Endothelial cell of umbilical vein (primary cell): ENCODE measurements around the gene CBL. TPM values are rescaled to one million over a fixed set of nuclear protein-coding genes. Genes with fewer than 3 reads are reported as not detected.

Experiments used
- BruUV-seq: library from RNA; stranded (reverse); fragments of 400-500 nt; replicated peaks from 2 replicates; lab custom pipeline; 2021; lab: Mats Ljungman, UMichigan
- CTCF ChIA-PET: fragments of 300-600, 350-600 bp; sonication (Branson Sonifier 250); formaldehyde crosslinking; loops from one replicate; lab custom pipeline; 2021; ENCODE audit warnings: antibody characterized with exemption, inconsistent platforms; lab: Charles Lee
- POLR2A ChIA-PET: fragments of 300-600, 350-600 bp; sonication (Branson Sonifier 250); formaldehyde crosslinking; loops from one replicate; lab custom pipeline; 2021; ENCODE audit warnings: antibody characterized with exemption, inconsistent platforms; lab: Charles Lee
- DNase-seq: peaks from one replicate; pipeline ENCODE4 v3.0.0-alpha.2; 2011; ENCODE audit warnings: low read depth, low spot score
- FAIRE-seq: peaks from 2 replicates; lab custom pipeline; 2011; peaks lifted over from hg19 to GRCh38; lab: Jason Lieb, UNC
- H2AFZ ChIP-seq: 2 replicates; pipeline ENCODE4 v1.6.0; 2012; ENCODE audit warnings: low read depth, low read length, control low read depth, inconsistent platforms
- H3K27ac ChIP-seq: 2 replicates; pipeline ENCODE4 v1.5.1; 2011; ENCODE audit warnings: low read depth, mild to moderate bottlenecking, control low read depth, low read length, moderate library complexity; ENCODE audit not compliant: insufficient read depth
- H3K27me3 ChIP-seq, 2 experiments: 2 replicates each; pipeline versions ENCODE4 v1.6.0 to v1.6.1; 2011; ENCODE audit warnings: low read length in 2 of 2, mixed read lengths in 1 of 2; ENCODE audit not compliant: control insufficient read depth in 2 of 2, insufficient read depth in 2 of 2
- H3K36me3 ChIP-seq, 2 experiments: 2 replicates in 1 of 2; 3 replicates in 1 of 2; pipeline ENCODE4 v1.5.1; 2011; ENCODE audit warnings: low read length in 2 of 2, mild to moderate bottlenecking in 1 of 2, moderate library complexity in 1 of 2; ENCODE audit not compliant: control insufficient read depth in 2 of 2, insufficient read depth in 2 of 2; ENCODE audit errors: extremely low read depth in 1 of 2
- H3K4me1 ChIP-seq: 3 replicates; pipeline ENCODE4 v1.5.1; 2011; ENCODE audit warnings: mild to moderate bottlenecking, low read length; ENCODE audit not compliant: control insufficient read depth, insufficient read depth; ENCODE audit errors: extremely low read depth
- H3K4me2 ChIP-seq: 2 replicates; pipeline ENCODE4 v1.6.1; 2011; ENCODE audit warnings: low read length, control low read depth, mixed read lengths; ENCODE audit not compliant: insufficient read depth
- H3K4me3 ChIP-seq, 3 experiments: fragments of 200-600 bp in 1 of 3; sonication (generic), shearing (Covaris generic) in 1 of 3; replicated peaks in 1 of 3; 2 replicates each; pipeline ENCODE4 v1.5.1; 2011 to 2016; ENCODE audit warnings: control low read depth in 3 of 3, low read length in 3 of 3, mild to moderate bottlenecking in 2 of 3, inconsistent platforms in 1 of 3, low read depth in 1 of 3, moderate library complexity in 1 of 3; ENCODE audit not compliant: insufficient read depth in 1 of 3
- H3K79me2 ChIP-seq: 2 replicates; pipeline ENCODE4 v1.6.0; 2012; ENCODE audit warnings: low read length, inconsistent platforms; ENCODE audit not compliant: control insufficient read depth, insufficient read depth
- H3K9ac ChIP-seq: replicated peaks from 2 replicates; pipeline ENCODE3; 2011; ENCODE audit warnings: low read length, control low read depth; ENCODE audit not compliant: insufficient read depth; ENCODE audit errors: extremely low read depth
- H3K9me1 ChIP-seq: replicated peaks from 3 replicates; pipeline ENCODE4 v1.6.0; 2011; ENCODE audit warnings: mild to moderate bottlenecking, low read length; ENCODE audit not compliant: control insufficient read depth, insufficient read depth; ENCODE audit errors: extremely low read depth
- H3K9me3 ChIP-seq: replicated peaks from 2 replicates; pipeline ENCODE4 v1.5.1; 2012; ENCODE audit warnings: low read length, inconsistent platforms; ENCODE audit not compliant: control insufficient read depth, insufficient read depth
- H4K20me1 ChIP-seq: replicated peaks from 2 replicates; pipeline ENCODE3; 2011; ENCODE audit warnings: mild to moderate bottlenecking, low read length; ENCODE audit not compliant: control insufficient read depth, insufficient read depth; ENCODE audit errors: extremely low read depth
- EZH2 ChIP-seq: IDR thresholded peaks from 2 replicates; pipeline ENCODE4 v1.6.1; 2012; ENCODE audit warnings: borderline replicate concordance, low read depth, mild to moderate bottlenecking, moderate library complexity, low read length, inconsistent platforms; ENCODE audit not compliant: severe bottlenecking
- JUN ChIP-seq: IDR thresholded peaks from 2 replicates; pipeline ENCODE4 v1.6.1; 2011; ENCODE audit warnings: borderline replicate concordance, low read depth; ENCODE audit not compliant: insufficient read length, insufficient read depth
- POLR2A ChIP-seq: IDR thresholded peaks from 2 replicates; pipeline ENCODE4 v1.6.1; 2012; ENCODE audit warnings: low read depth, mild to moderate bottlenecking, control low read depth, low read length
- POLR2AphosphoS5 ChIP-seq: IDR thresholded peaks from 2 replicates; pipeline ENCODE4 v1.6.1; 2012; ENCODE audit warnings: low read depth, mild to moderate bottlenecking, control low read depth, low read length, moderate library complexity; ENCODE audit not compliant: insufficient read depth
- dilution Hi-C: fragments of 300-500 bp; cut with MboI; formaldehyde crosslinking; loops from one replicate; pipeline ENCODE4 v1.15.0; 2019; ENCODE audit warnings: low sequenced_read_pairs; ENCODE audit not compliant: extremely low pct_ligation_motif_present
- intact Hi-C: fragments of 100-400 bp; cut with micrococcal nuclease; formaldehyde crosslinking; loops from one replicate; pipeline ENCODE4 v1.10.0; 2022
- polyA plus RNA-seq, 4 experiments: library from polyadenylated mRNA; depleted of rRNA in 3 of 4; stranded (reverse) in 3 of 4; unstranded in 1 of 4; fragments of >200 nt; gene quantifications; 2 replicates each; pipeline versions ENCODE4 v1.2.1 to v1.2.3, GENCODE V29; 2011 to 2012; ENCODE audit warnings: missing spikeins in 1 of 4
- total RNA-seq: library from RNA; stranded (reverse); gene quantifications from 2 replicates; pipeline ENCODE4 v1.2.3, GENCODE V29; 2021
- TF ChIP-seq, protein P1 (sequence below), 2 donors: IDR thresholded peaks; 1 replicate in 1 of 2; 2 replicates in 1 of 2; pipeline ENCODE4 v1.5.1; 2011; ENCODE audit warnings: low read length in 2 of 2, mild to moderate bottlenecking in 2 of 2, moderate library complexity in 2 of 2, control low read depth in 1 of 2, inconsistent platforms in 1 of 2, low read depth in 1 of 2; ENCODE audit not compliant: insufficient read depth in 1 of 2; ENCODE audit errors: extremely low read depth in 1 of 2

CBL gene
- total and polyA plus RNA-seq, 2 donors (not counting 3 experiments of a cell fraction or from before 2014, with no cell fraction given), result 15.5 to 41.5 TPM

DNA sequence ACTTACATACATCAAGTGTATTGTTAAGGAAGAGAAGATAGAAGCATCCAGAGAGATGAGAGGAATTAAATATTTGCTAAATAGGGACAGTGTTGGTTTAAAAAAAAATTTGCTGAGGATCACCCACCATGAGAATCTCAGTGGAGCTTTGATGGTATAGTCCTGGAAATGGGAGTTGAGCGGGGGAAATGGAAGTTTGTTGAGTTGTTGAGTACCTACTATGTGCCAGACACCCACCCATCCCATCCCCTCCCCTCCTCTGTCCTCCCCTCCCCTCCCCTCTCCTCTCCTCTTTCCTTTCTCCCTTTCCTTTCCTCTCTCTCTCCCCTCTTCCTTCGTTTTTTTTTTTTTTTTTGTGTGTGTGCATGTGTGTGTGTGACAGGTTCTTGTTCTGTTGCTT, 145.1 kb downstream of the CBL start:
- ChIA-PET POLR2A (no interaction called here), CTCF (interaction anchor here (1.5 kb wide), 1 partner anchor 13 kb away, joined by 6 read pairs; no protein-coding TSS in a partner anchor)
- intact Hi-C loops (loop anchor here (5.0 to 10.0 kb wide), 2 partner anchors 376 to 864 kb away; partner anchors contain the start of genes NECTIN1 and OAF), dilution Hi-C loops (no loop called here)
- no TSS peak for BruUV-seq
- no peaks in the 10 kb centered on the region for H3K36me3 ChIP-seq
- H2AFZ ChIP-seq, result no peak overlapping the region
- peaks cover 0 to 3% of the 10 kb centered on the region in 2 experiments for H3K27me3 ChIP-seq
- no peak overlapping the region for H3K4me2 ChIP-seq
- H3K27ac ChIP-seq, result no peak overlapping the region
- H3K9me1 ChIP-seq, result no peaks in the 10 kb centered on the region
- no peaks in the 10 kb centered on the region for H3K79me2 ChIP-seq
- H3K9me3 ChIP-seq, result no peaks in the 10 kb centered on the region
- DNase-seq, result no peak
- H4K20me1 ChIP-seq, result no peaks in the 10 kb centered on the region
- no peak overlapping the region for H3K9ac ChIP-seq
- H3K4me1 ChIP-seq, result peaks cover 5% of the 10 kb centered on the region
- FAIRE-seq, result no peak
- no peak for TF ChIP-seq JUN
- TF ChIP-seq, protein P1, sequence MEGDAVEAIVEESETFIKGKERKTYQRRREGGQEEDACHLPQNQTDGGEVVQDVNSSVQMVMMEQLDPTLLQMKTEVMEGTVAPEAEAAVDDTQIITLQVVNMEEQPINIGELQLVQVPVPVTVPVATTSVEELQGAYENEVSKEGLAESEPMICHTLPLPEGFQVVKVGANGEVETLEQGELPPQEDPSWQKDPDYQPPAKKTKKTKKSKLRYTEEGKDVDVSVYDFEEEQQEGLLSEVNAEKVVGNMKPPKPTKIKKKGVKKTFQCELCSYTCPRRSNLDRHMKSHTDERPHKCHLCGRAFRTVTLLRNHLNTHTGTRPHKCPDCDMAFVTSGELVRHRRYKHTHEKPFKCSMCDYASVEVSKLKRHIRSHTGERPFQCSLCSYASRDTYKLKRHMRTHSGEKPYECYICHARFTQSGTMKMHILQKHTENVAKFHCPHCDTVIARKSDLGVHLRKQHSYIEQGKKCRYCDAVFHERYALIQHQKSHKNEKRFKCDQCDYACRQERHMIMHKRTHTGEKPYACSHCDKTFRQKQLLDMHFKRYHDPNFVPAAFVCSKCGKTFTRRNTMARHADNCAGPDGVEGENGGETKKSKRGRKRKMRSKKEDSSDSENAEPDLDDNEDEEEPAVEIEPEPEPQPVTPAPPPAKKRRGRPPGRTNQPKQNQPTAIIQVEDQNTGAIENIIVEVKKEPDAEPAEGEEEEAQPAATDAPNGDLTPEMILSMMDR (IDR thresholded peaks at IDR 0.05; ENCODE audit: extremely low read depth in 1 of 2, insufficient read depth in 1 of 2, low read depth in 1 of 2, low read length in 2 of 2), result no peak
- H3K4me3 ChIP-seq, result no peak overlapping the region

DNA sequence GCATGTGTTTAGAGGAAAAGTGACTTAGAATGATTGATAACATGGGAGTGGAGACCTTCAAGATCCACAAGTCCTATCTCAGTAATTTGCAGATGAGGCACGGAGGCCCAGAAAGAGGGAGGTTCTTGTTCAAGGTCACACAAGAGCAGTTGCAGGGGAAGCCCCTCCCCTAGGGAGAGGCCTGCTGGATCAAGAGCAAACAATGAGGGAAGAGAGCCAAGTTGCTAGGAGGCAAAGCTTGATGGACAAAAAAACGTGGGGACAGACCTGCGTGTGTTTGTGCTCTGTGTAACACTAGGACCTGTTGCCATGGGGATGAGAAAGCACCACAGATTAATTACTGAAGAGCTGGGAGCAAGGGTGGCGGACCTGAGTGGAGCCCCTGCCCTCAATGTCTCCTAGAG, 146.7 kb downstream of the CBL start:
- TF ChIP-seq POLR2AphosphoS5, result no peak
- TF ChIP-seq EZH2, result no peak
- no peak for TF ChIP-seq POLR2A
- H3K9ac ChIP-seq, result no peak overlapping the region
- H4K20me1 ChIP-seq, result no peaks in the 10 kb centered on the region
- no peaks in the 10 kb centered on the region for H3K36me3 ChIP-seq
- FAIRE-seq, result peak; percentile 76
- no peaks in the 10 kb centered on the region for H3K79me2 ChIP-seq
- DNase-seq, result peak; percentile 85
- H3K9me3 ChIP-seq, result no peaks in the 10 kb centered on the region
- no peaks in the 10 kb centered on the region for H3K9me1 ChIP-seq
- H3K27me3 ChIP-seq, result no peaks in the 10 kb centered on the region
- intact Hi-C loops, result loop anchor here (5.0 to 10.0 kb wide), 2 partner anchors 374 to 862 kb away; partner anchors contain the start of genes NECTIN1 and OAF
- ChIA-PET POLR2A (no interaction called here), CTCF (interaction anchor here (0.7 to 2.0 kb wide), 4 partner anchors 12 to 21 kb away, joined by 3 to 19 read pairs (median 7); partner anchors contain the start of gene C1QTNF5)
- no TSS peak for BruUV-seq
- H3K4me1 ChIP-seq, result peaks cover 5% of the 10 kb centered on the region
- H2AFZ ChIP-seq, result peak overlapping the region; percentile 46
- H3K4me2 ChIP-seq, result no peak overlapping the region
- no peak overlapping the region for H3K4me3 ChIP-seq
- dilution Hi-C loops, result no loop called here
- H3K27ac ChIP-seq, result no peak overlapping the region
